WI38 (cell line): ENCODE measurements around the gene NES.

ENCODE experiments used
- H3K4me3 ChIP-seq: 2 replicates; pipeline ENCODE4 v1.5.1; 2011; ENCODE audit warnings: low read depth, mild to moderate bottlenecking, control low read depth, low read length
- TF ChIP-seq, protein P1 (sequence below): IDR thresholded peaks from 2 replicates; pipeline ENCODE4 v1.5.1; 2012; ENCODE audit warnings: low read depth, mild to moderate bottlenecking, control low read depth, low read length

The NES gene

DNA sequence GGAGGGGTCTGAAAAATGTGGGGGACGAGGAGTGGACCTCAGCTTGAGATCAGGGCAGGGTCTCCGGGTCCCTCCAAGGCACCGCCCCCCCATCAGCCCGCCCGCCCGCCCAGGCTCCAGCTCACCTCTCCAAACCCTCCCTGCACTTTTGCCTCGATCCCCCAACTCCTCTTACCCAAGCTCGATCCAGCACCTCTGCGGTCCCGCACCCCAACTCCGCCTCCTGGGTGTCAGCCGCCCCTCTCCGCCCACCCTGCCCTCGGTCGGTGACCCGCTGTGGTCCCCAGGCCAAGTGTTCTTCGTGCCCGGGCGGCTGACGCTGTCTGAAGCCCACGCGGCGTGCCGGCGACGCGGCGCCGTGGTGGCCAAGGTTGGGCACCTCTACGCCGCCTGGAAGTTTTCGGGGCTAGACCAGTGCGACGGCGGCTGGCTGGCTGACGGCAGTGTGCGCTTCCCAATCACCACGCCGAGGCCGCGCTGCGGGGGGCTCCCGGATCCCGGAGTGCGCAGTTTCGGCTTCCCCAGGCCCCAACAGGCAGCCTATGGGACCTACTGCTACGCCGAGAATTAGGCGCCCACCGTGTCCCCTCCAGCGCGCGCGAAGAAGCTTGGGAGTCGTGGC lies 52.3 kb downstream of the NES start:
- TF ChIP-seq, protein P1, sequence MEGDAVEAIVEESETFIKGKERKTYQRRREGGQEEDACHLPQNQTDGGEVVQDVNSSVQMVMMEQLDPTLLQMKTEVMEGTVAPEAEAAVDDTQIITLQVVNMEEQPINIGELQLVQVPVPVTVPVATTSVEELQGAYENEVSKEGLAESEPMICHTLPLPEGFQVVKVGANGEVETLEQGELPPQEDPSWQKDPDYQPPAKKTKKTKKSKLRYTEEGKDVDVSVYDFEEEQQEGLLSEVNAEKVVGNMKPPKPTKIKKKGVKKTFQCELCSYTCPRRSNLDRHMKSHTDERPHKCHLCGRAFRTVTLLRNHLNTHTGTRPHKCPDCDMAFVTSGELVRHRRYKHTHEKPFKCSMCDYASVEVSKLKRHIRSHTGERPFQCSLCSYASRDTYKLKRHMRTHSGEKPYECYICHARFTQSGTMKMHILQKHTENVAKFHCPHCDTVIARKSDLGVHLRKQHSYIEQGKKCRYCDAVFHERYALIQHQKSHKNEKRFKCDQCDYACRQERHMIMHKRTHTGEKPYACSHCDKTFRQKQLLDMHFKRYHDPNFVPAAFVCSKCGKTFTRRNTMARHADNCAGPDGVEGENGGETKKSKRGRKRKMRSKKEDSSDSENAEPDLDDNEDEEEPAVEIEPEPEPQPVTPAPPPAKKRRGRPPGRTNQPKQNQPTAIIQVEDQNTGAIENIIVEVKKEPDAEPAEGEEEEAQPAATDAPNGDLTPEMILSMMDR, result no peak
- H3K4me3 ChIP-seq, result no peak overlapping the region

DNA sequence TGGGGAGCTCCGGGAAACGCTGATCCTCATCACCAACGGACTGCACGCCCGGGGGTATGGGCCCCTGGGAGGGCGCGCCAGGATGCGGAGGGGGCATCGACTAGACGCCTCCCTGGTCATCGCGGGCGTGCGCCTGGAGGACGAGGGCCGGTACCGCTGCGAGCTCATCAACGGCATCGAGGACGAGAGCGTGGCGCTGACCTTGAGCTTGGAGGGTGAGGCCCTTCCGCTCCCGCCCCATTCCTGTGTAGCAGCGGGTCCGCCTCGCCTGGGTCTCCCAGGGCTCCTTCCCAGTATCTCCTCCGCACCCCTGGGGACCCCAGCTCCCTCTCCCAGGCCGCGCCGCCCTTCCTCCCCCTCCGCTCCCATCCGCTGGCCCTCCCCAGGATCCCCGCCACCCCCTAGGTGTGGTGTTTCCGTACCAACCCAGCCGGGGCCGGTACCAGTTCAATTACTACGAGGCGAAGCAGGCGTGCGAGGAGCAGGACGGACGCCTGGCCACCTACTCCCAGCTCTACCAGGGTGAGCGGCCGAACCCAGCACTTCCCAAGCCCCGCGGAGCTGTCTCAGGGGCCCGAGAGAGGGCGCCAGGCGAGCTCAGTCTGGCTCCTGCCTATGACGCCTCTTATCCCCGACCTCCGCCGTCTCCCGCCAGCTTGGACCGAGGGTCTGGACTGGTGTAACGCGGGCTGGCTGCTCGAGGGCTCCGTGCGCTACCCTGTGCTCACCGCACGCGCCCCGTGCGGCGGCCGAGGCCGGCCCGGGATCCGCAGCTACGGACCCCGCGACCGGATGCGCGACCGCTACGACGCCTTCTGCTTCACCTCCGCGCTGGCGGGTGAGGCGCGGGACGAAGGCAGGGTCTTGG lies 53.0 kb downstream of the NES start:
- TF ChIP-seq, protein P1, result peak; percentile 8; the same call in 1 of the 2 replicates
- peak overlapping the region; percentile 32 for H3K4me3 ChIP-seq

DNA sequence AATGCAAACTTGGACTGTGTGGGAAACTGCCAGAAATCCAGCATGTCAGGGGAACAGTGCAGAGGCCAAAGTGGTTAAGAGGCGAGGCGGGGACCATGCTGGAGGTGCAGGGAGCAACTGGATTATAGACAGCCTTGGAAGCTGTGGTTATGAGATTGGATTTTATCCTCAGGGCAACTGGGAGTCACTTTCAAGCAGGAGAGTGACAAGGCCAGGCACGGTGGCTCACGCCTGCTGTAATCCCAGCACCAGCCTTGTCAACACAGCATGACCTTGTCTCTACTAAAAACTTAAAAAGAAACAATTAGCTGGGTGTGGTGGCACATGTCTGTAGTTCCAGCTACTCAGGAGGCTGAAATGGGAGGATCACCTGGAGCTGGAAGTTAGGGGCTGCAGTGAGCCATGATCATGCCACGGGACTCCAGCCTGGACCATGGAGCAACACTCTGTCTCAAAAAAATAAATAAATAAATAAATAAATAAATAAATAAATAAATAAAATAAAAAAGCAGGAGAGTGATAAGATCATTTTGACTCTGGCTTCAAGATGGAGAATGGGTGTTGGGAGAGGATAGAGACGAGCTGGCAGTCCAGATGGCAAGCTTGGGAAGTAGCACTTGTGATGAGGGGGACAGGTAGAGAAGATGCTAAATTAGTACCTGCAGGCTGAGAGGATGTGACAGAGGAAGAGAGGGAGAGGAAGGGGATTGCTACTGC lies 54.5 kb downstream of the NES start:
- TF ChIP-seq, protein P1, result no peak
- H3K4me3 ChIP-seq, result no peak overlapping the region

DNA sequence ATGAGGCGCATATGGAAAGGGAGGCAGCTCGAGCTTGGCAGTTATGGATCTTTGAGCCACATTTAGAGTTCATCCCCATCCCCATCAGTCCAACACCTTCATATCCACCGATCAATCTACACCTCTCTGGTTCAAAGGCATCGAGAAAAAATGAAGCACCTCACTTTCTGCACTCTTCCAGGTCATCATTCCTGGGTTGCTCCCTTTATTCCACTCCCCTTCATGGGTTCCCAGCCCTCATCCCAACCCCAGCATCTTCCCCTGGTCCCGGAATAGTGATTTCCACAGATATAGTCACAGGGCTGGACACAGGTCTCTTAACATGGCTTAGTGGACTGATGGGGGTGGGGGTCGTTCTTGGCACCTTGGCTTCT lies 57.6 kb downstream of the NES start:
- TF ChIP-seq, protein P1, result no peak
- H3K4me3 ChIP-seq, result no peak overlapping the region

DNA sequence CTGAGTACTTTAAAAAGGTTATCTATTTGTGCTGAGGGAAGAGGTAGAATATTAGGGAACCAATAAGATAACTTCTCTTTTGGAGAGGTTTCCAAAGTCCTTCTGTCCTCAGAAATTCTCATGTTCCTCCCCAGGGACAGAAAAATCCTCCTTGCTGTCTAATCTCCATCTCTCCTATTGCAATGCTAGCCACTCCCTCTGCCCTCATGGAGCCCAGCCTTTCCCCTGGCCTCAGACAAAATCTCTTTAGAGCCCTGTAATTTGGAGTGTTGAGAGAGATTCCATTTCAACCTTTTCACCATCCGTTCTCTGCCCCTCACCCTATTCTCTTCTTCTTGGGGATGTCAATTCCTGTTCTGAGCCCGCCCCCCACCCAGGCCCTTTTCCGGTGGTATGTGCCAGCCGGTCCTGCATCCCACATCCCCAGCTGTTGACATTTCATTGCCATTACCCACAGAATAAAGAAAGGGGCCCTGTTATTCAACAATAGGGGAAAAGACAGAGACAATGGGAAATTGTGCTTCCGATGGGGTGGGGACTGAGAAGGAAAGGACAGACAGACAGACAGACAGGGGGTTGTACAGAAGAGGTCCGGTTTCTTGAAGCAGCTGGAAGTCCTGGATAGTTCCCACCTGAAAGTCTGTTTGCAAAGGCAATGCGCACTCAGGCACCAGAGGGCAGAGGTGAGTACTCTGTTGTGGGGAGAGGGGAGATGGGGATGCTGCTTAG lies 58.2 kb downstream of the NES start, which contains the start of gene HAPLN2:
Gene HAPLN2, plus strand, starts transcription at position 563 of the 729 bp plus-strand sequence. CDS start 4,076 bp downstream, outside the sequence.
- no peak within 1 kb of the TSS for H3K4me3 ChIP-seq
- TF ChIP-seq, protein P1, result peak; percentile 31
